Mucosa of rectum (tissue), 2 donors: ENCODE data around the gene PHOSPHO1.

Experiments
- H3K27ac ChIP-seq, 2 donors: one replicate each; pipeline ENCODE4 v1.7.0; 2013; ENCODE audit warnings: inconsistent platforms in 2 of 2, low read depth in 2 of 2, low read length in 2 of 2
- H3K27me3 ChIP-seq, 2 donors: one replicate each; pipeline ENCODE4 v1.7.0; 2013; ENCODE audit warnings: low read length in 2 of 2; ENCODE audit not compliant: control insufficient read depth in 2 of 2, insufficient read depth in 2 of 2
- H3K36me3 ChIP-seq, 2 donors: one replicate each; pipeline ENCODE4 v1.7.0; 2013; ENCODE audit warnings: low read length in 2 of 2; ENCODE audit not compliant: control insufficient read depth in 2 of 2, insufficient read depth in 2 of 2
- H3K4me1 ChIP-seq, 2 donors: one replicate each; pipeline ENCODE4 v1.7.0; 2013; ENCODE audit warnings: low read length in 2 of 2, mild to moderate bottlenecking in 1 of 2; ENCODE audit not compliant: control insufficient read depth in 2 of 2, insufficient read depth in 2 of 2
- H3K4me3 ChIP-seq, 2 donors: one replicate each; pipeline ENCODE4 v1.7.0; 2013; ENCODE audit warnings: low read length in 2 of 2
- H3K9ac ChIP-seq, 2 donors: one replicate each; pipeline ENCODE4 v1.7.0; 2013; ENCODE audit warnings: low read length in 2 of 2, low read depth in 1 of 2, mild to moderate bottlenecking in 1 of 2
- H3K9me3 ChIP-seq, 2 donors: one replicate each; pipeline ENCODE4 v1.7.0; 2013; ENCODE audit warnings: low read length in 2 of 2; ENCODE audit not compliant: control insufficient read depth in 2 of 2
- donor health status: healthy.
- donor health status: Normal muscosa, but diverticular disease.

Gene PHOSPHO1

DNA sequence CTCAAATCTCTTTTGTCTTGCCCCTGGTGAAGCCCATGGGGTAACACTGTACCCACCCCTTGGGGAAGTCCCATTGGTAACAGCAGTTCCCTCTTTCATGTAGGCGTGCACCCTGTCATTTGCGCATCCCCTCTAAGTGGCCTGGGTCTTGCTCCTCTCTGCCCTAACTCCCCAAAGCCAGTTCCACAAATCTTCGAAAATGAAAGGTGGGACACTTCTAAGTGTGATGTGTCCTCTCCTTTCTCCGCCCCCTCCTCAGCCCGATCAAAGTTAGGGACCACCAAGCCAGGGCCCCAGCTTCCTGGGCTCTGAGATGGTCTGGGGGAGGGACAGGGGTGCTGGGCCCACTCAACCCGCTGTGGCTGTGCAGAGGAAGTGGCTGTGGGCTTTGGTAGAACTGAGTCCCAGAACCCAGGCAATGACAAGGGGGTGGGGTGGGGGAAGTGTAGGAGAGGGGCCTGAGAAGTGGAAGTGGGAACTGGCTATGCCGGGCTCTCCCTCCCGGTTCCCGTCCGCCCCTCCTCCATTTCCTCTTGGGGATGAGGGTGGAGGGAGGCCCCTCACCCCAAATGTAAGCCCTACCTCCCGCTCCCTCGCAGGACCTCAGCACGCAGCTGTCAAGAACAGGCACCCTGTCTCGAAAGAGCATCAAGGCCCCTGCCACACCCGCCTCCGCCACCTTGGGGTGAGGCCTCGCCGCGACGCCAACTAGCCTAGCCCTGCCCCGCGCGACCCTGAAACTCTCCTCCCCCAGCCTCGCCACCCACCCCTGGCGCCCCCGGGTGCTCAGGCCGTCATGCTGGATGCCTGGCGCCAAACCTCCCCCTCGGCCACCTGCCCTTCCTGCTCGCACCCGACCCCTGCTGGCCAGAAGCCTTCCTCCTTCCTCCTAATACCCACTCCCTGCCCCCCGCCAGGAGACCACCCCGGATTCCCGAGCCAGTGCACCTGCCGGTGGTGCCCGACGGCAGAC lies 11.4 kb downstream of the PHOSPHO1 start:
- Histone ChIP-seq H3K4me3 (no peak overlapping the region), H3K4me1 (peaks cover 26 to 30% of the 10 kb centered on the region in 2 donors), H3K36me3 (no peaks in the 10 kb centered on the region), H3K9ac (no peak overlapping the region), H3K27me3 (peaks cover 10 to 11% of the 10 kb centered on the region in 2 donors), H3K27ac (peak overlapping the region in 1 of 2 donors; percentile 72), H3K9me3 (no peaks in the 10 kb centered on the region)

DNA sequence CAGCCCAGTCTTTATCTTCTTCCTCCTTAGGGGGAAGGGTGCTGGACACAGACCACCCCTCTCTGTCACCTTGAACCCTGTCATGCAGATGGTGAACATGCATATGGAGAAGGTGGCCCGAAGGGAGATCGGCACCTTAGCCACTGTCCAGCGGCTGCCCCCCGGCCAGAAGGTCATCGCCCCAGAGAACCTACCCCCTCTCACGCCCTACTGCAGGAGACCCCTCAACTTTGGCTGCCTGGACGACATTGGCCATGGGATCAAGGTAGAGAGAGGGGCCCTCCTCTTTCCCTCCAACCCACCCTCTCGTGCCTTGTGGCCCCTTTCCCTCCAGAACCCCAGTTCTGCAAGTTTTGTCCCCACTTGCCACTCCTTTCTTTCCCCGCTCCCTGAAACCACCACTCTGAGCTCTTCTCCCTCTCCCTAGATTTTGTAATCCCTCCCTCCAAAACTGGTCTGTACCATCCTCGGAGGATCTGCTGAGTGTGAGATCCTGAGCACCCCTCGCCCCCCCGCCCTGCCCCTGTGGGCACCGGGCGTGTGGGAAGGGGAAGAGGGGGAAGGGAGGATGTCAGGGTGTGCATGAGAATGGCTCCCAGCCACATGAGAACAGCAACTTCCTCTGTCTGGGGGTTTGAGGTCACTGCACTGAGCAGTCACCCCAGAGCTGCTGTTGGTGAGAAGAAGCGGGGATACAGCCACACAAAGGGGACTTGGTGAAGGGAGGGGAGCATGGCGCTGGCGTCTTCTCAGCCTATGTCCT lies 12.8 kb downstream of the PHOSPHO1 start:
- Histone ChIP-seq H3K9ac (no peak overlapping the region), H3K36me3 (no peaks in the 10 kb centered on the region), H3K9me3 (no peaks in the 10 kb centered on the region), H3K27me3 (peaks cover 0 to 2% of the 10 kb centered on the region in 2 donors), H3K4me3 (no peak overlapping the region), H3K4me1 (peaks cover 17 to 20% of the 10 kb centered on the region in 2 donors), H3K27ac (peak overlapping the region; percentile 9 to 58)

DNA sequence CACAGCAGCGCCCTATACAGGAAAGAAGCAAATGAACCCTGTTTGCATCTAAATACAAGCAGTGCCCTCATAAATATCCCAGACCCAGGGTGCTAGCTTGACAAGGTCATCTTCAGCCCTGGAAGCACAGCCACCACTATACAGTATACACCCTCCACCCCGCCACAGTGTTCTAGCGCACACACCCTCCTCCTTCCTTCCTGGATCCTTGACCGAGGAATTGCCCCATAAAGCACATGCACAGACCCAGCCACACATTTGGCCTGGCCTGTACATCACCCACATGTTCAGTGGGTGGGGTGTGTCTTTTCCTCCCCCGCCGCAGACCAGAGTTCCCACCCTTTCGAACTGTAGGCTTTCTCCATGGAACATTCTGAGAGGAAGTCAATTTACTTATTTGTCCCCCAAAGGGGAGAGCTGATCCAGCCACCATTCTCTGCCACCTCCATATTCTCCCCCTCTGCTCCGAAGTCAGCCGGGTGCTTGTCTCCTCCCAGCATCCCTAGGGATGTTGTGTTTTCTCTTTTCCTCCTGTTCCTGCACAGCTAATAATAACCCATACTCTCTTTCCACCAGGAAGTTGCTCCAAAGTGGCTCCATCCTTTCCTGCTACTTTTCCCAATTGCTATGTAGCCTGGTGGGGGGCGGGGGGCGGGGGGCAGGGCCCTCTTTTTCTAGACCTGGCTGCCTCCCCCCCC lies 13.5 kb downstream of the PHOSPHO1 start:
- no peaks in the 10 kb centered on the region for H3K36me3 ChIP-seq
- H3K27ac ChIP-seq, result peak overlapping the region in 1 of 2 donors; percentile 70
- no peak overlapping the region for H3K9ac ChIP-seq
- H3K27me3 ChIP-seq, result no peaks in the 10 kb centered on the region
- no peak overlapping the region for H3K4me3 ChIP-seq
- peaks cover 17 to 23% of the 10 kb centered on the region in 2 donors for H3K4me1 ChIP-seq
- no peaks in the 10 kb centered on the region for H3K9me3 ChIP-seq

DNA sequence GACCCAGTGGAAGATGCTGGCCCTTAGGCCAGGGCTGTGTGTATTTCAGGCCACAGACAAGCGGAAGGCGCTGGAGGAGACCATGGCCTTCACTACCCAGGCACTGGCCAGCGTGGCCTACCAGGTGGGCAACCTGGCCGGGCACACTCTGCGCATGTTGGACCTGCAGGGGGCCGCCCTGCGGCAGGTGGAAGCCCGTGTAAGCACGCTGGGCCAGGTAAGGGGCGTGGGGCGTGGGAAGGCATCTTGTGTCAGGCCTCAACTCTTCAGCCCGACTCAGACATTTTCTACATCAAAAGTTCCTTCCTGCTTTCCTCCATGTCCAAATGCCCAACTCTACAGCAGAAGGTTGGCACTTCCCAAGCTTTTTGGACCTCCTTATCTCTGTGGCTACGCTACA lies 14.1 kb downstream of the PHOSPHO1 start:
- H3K4me3 ChIP-seq, result peak overlapping the region in 1 of 2 donors; percentile 4
- no peaks in the 10 kb centered on the region for H3K9me3 ChIP-seq
- H3K9ac ChIP-seq, result no peak overlapping the region
- H3K27ac ChIP-seq, result peak overlapping the region; percentile 50 to 70
- peaks cover 17 to 23% of the 10 kb centered on the region in 2 donors for H3K4me1 ChIP-seq
- H3K36me3 ChIP-seq, result no peaks in the 10 kb centered on the region
- no peaks in the 10 kb centered on the region for H3K27me3 ChIP-seq

DNA sequence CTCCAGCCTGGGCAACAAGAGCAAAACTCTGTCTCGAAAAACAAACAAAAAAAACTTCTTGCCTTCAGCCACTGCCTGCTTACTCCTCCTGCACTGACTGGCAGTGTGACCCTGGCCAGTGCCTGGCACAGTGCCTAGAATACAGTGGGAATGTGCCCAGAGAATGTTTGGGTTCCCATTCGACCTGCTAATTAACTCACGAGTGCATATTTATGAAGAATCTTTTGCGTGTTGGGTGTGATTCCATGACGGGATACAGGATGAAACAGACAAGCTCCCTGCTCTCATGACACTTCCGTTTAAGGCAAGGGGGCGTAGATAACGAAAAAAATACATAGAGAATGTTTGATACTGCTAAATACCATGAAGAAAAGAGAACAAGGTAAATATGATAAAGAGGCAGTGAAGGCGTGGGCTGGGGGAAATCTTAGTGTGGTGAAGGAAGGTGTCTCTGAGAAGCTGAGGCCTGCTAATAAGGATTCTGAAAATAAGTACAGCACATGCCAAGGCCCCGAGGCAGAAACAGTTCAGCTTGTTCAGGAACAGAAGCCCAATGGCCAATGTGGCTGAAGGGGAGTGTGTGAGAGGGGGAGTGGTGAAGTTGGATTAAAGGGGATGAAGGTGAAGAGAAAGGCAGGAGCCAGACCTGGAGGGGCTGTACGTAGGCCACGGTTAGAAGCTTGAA lies 15.8 kb downstream of the PHOSPHO1 start:
- peak overlapping the region in 1 of 2 donors; percentile 22 for H3K4me3 ChIP-seq
- no peak overlapping the region for H3K9ac ChIP-seq
- H3K9me3 ChIP-seq, result no peaks in the 10 kb centered on the region
- no peaks in the 10 kb centered on the region for H3K36me3 ChIP-seq
- peak overlapping the region; percentile 2 to 19 for H3K27ac ChIP-seq
- peaks cover 19 to 23% of the 10 kb centered on the region in 2 donors for H3K4me1 ChIP-seq
- no peaks in the 10 kb centered on the region for H3K27me3 ChIP-seq

DNA sequence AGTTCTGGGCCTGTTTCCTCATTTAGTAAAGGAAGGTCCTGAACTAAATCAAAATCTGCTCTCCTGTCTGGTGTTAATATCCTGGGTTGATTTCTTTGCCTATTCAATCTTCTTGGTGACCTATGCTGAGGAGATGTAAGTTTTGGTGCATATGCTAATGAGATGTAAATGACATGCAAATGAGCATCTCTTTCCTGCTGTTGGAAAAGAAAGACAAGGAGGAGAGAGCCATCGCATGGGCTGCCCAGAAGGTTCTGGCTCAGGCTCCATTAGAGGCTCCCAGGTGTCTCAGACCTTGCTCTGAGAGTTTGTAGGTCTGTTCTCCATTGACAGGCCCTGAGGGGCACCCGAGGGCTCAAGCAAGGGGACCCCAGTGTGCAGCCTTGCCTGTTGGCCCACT lies 16.7 kb downstream of the PHOSPHO1 start:
- Histone ChIP-seq H3K4me1 (peaks cover 26 to 30% of the 10 kb centered on the region in 2 donors), H3K27ac (peak overlapping the region in 1 of 2 donors; percentile 24), H3K4me3 (peak overlapping the region; percentile 2 to 45), H3K9me3 (no peaks in the 10 kb centered on the region), H3K27me3 (no peaks in the 10 kb centered on the region), H3K9ac (no peak overlapping the region), H3K36me3 (no peaks in the 10 kb centered on the region)

DNA sequence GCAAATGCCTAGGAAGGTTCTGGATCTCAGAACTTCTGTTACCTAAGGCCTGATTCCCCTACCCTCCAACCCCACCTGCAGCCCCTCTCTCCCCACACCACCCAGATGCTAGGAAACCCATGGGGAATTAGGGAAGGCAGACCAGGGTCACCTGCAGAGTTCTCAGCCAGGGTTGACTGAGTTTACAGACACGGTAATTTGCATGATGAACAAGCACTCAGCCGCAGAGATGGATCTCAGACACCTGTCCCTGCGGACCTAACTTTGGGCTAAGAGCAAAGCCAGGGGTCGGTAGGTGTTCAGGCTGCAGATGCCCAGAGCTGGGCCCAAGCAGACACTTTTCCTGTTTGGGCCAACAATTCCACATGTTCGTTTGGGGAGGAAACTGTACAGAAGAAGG lies 17.2 kb downstream of the PHOSPHO1 start:
- Histone ChIP-seq H3K27ac (peak overlapping the region in 1 of 2 donors; percentile 24), H3K27me3 (no peaks in the 10 kb centered on the region), H3K4me1 (peaks cover 26 to 30% of the 10 kb centered on the region in 2 donors), H3K36me3 (no peaks in the 10 kb centered on the region), H3K9ac (no peak overlapping the region), H3K9me3 (no peaks in the 10 kb centered on the region), H3K4me3 (peak overlapping the region; percentile 2 to 45)

DNA sequence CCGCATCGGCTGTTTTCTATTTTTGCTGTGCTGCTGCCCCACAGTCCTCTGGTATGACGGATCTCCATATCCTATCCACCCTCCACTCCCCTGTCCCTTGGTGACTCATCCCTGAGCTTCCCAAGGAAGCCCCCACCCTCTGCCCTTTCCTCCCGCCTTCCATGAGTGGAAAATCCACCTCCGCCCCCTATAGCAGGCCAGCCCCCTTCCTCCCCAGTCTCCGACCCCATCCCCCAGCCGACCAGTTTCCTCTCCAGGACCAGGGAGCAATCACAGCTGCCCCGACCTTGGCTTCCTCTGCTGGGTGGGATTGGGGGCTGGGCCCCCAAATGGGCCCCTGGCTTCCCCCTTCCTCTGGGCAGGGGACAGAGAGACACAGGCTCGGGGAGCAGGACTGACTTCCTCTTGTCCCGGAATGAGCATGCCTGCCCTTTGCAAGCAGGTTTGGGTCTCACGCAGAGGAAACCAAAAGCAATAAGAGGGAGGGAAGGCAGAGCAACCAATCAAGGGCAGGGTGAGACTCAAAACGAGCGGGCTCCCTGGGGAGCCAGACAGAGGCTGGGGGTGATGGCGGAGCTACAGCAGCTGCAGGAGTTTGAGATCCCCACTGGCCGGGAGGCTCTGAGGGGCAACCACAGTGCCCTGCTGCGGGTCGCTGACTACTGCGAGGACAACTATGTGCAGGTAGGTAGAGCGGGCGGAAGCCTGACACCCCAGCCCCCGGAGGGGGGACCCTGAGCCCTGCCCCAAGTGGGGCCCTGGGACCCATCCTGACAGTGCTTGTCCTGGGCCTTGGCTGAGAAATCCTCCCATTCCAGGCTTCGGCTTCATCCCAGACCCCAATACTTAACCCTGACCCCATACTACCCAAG lies 20.2 kb downstream of the PHOSPHO1 start, which contains the start of the genes ABI3 and GNGT2:
ABI3 (plus strand) TSS at position 550 of the 872 bp plus-strand sequence; CDS start at position 568, 18 bp downstream.
GNGT2 (minus strand) TSS at position 417 of the 872 bp plus-strand sequence. CDS start 3,152 bp downstream, outside the sequence.
- peak within 1 kb of the TSS; percentile 58 to 79 for H3K4me3 ChIP-seq
- H3K36me3 ChIP-seq, result no peaks in the 10 kb centered on the region
- peak within 1 kb of the TSS; percentile 42 to 65 for H3K9ac ChIP-seq
- peak within 1 kb of the TSS; percentile 41 to 62 for H3K27ac ChIP-seq
- H3K4me1 ChIP-seq, result peaks cover 13 to 15% of the 10 kb centered on the region in 2 donors
- H3K9me3 ChIP-seq, result no peaks in the 10 kb centered on the region
- peaks cover 0 to 3% of the 10 kb centered on the region in 2 donors for H3K27me3 ChIP-seq
